AG10803 (cell line): ENCODE results near the gene SDS.

ENCODE experiments used
- DNase-seq: peaks from one replicate; pipeline ENCODE4 v3.0.0; 2010; ENCODE audit warnings: low read depth
- H3K4me3 ChIP-seq: 2 replicates; pipeline ENCODE4 v1.5.1; 2011; ENCODE audit warnings: mild to moderate bottlenecking, low read length, control low read depth
- TF ChIP-seq, protein P1 (sequence below): conservative IDR thresholded peaks from 2 replicates; pipeline ENCODE4 v1.5.1; 2011; ENCODE audit warnings: mild to moderate bottlenecking, low read length, control low read depth, inconsistent platforms

Gene SDS

DNA sequence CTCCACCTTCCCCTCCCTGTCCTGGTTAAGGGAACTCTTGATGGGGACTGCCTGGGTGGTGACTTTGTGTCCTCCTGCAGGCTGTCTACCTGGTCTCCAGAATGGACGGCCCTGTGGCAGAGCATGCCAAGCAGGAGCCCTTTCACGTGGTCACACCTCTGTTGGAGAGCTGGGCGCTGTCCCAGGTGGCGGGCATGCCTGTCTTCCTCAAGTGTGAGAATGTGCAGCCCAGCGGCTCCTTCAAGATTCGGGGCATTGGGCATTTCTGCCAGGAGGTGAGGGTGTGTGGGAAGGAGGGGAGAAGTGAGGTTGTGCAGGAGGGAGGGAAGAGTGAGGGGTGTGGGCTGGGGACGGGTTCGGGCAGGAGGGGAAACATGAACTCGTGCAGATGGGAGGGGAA, 24.2 kb upstream of the SDS start:
- no peak for DNase-seq
- H3K4me3 ChIP-seq, result no peak overlapping the region
- TF ChIP-seq, protein P1, sequence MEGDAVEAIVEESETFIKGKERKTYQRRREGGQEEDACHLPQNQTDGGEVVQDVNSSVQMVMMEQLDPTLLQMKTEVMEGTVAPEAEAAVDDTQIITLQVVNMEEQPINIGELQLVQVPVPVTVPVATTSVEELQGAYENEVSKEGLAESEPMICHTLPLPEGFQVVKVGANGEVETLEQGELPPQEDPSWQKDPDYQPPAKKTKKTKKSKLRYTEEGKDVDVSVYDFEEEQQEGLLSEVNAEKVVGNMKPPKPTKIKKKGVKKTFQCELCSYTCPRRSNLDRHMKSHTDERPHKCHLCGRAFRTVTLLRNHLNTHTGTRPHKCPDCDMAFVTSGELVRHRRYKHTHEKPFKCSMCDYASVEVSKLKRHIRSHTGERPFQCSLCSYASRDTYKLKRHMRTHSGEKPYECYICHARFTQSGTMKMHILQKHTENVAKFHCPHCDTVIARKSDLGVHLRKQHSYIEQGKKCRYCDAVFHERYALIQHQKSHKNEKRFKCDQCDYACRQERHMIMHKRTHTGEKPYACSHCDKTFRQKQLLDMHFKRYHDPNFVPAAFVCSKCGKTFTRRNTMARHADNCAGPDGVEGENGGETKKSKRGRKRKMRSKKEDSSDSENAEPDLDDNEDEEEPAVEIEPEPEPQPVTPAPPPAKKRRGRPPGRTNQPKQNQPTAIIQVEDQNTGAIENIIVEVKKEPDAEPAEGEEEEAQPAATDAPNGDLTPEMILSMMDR, result no peak

DNA sequence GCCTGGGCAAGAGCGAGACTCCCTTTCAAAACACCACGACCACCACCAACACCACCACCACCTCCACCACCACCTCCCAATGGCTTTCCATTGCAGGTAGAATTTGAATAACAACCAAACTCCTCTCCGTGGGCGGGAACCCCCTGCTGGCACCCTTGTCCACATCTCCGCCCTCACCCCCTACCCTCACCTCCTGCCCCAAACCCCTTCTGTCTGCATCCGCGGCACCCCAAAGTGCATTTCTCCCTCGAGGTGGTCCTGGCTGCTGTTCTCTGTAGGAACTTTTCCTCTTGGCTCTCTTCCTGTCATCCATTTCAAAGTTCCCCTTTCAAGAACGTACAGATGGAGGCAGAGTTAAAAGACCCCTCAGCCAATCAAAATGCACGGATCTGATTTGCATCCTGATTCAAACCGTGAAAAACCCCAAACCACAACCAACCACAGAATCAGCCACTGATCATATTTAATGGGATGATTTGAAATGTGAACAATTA, 22.3 kb upstream of the SDS start:
- DNase-seq, result no peak
- H3K4me3 ChIP-seq, result no peak overlapping the region
- TF ChIP-seq, protein P1, result no peak

DNA sequence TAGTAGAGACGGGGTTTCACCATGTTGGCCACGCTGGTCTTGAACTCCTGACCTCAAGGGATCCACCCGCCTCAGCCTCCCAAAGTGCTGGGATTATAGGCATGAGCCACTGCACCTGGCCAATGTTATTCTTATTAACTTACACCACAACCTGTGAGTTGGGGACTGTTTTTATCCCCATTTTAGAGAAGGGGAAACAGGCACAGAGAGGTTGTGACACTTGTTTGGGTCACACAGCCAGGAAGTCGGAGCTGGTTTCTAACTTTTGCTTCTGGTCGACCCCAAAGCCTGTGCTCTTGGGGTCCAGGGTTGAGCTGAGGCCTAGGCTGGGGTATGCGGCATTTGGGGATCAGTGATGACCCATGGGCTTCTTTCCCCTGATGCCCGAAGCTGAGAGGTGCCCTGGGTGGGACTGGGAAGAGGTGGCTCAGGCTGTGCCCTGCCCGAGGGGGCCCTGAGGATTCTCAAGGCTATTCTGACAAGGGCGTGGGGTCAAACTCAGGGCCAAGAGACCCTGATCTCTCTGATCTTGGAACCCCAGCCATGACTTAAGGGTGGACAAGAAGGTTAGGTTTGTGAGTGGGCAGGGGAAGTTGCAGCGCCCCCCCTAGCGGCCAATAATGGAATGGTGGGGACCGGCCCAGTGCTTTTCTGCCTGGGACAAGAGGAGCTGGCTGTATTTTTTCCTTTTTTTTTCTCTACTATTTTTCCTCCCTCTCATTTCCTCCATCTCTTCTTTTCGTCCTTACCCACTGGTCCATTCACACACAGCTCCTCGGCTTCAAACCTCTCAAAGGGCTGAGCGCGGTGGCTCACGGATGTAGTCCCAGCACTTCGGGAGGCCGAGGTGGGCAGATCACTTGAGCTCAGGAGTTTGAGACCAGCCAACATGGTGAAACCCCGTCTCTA, 21.5 kb upstream of the SDS start:
- peak; percentile 57 for DNase-seq
- TF ChIP-seq, protein P1, result peak; percentile 84
- no peak overlapping the region for H3K4me3 ChIP-seq

DNA sequence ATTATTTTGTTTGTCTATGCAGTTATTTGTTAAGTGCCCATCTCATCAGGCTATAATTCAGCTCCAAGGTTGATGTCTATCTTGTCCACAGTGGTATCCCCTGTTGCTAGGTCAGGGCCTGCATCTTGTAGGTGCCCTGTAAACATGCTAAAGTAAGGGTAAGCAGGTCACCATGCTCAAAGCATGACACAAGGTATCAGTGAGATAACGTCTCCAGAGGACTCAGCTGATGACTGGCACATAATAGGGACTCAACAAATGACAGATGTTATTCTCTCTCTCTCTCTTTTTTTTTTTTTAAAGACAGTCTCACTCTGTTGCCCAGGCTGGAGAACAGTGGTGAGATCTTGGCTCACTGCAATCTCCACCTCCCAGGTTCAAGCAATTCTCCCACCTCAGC, 20.8 kb upstream of the SDS start:
- H3K4me3 ChIP-seq, result no peak overlapping the region
- TF ChIP-seq, protein P1, result no peak

DNA sequence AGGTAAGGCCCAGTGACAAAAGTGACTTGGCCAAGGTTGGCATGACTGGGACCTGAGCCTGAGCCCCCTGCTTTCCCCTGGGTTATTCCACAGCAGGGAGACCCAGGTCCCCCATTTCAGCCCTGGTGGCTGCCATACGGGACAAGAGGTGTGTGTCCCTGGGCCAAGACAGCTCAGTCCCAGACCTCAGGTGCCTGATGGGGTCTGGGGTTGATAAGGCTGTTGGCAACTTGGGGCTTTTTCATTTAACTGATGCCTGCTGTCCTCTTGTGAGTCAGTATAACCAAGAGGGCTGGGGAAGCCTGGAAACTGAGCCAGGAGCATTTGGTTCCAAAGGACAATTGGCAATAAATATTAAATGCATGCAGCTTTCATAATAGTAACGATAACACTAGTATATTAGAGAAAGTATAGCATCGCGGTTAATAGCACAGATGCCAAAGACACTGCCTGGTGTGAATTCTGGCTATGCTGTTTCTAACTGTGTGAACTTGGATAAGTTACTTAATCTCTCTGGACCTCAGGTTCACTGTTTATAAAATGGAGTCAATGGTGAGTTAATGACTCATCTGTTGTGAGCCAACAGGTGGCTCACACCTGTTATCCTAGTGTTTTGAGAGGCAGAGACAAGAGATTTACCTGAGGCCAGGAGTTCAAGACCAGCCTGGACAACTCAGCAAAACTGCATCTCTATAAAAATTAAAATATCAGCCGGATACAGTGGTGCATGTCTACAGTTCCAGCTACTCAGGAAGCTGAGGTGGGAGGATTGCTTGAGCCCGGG, 19.4 kb upstream of the SDS start:
- DNase-seq, result no peak
- TF ChIP-seq, protein P1, result no peak
- peak overlapping the region; percentile 68 for H3K4me3 ChIP-seq

More for the DNA sequence above, 20.8 kb upstream of the SDS start:
- DNase-seq, result no peak

DNA sequence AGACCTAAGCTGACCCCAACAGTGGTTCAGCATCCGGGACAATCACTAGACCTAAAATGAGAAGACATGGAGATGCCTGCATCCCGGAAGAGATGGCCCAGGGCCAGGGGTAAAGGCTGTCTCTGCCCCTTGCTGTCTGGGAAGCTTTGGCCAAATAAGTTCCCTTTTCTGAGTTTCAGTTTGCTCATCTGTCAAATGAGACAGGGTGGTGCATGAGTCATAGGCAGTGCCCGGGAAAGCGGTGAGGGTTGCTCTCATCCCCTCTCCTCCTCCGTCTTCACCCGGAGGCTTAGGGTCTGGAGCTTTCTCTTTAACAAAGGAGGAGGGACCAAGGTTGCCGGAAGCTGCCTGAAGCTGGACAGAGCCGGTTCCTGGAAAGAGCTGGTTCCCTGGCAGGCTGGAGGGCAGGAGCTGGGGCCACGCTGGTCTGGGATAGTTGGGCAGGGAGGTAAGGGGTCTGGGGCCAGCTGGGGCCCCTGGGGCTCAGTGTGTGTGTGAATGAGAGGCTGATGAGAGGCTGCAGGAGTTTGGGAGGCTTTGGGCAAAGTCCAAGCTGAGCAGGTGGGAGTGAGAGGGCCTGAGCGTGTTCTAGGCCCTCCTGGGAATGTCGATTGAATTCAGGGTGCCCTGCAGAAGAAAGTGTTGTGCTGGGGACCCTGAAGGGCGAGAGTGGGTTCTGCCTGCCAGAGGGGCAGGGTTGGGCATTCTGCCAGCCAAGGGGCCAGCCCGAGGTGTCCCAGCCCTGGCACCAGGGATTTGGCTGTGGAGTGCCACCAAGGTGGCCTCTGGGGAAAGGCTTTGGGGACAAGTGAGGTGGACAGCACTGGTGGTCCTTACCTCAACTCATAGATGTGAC, 18.6 kb upstream of the SDS start, which contains the start of gene SDSL:
SDSL (plus strand) TSS at position 351 of the 856 bp plus-strand sequence. CDS start 5,603 bp downstream, outside the sequence.
- TF ChIP-seq, protein P1, result no peak
- peak within 1 kb of the TSS; percentile 68 for H3K4me3 ChIP-seq
- peak; percentile 71 for DNase-seq
